Heart left ventricle (tissue), 13 donors: ENCODE measurements around the gene S100A3.

Source experiments
- CTCF ChIP-seq, 12 donors: fragments of 200-600 bp; sonication (generic) in 4 of 12; IDR thresholded peaks; one replicate each; pipeline versions ENCODE4 v1.5.0 to v1.8.0; 2018 to 2022; ENCODE audit warnings: antibody characterized with exemption in 12 of 12, mild to moderate bottlenecking in 5 of 12
- POLR2A ChIP-seq, 2 donors: fragments of 450-650 bp; IDR thresholded peaks; one replicate each; pipeline ENCODE4 v1.6.1; 2017; ENCODE audit warnings: antibody characterized with exemption in 2 of 2, mild to moderate bottlenecking in 2 of 2, moderate library complexity in 2 of 2
- donor health status: ischemic (EF 13 %, LVEDD 7.1; RV severe dilation, severe dysfunction).
- donor health status: DM: no; HTN: yes; CAD: no.
- donor health status: DM: no; HTN: no; CAD: no.
- donor health status: ischemic (EF 25% LVEDD 6.9; RV normal size, moderate dysfunction).
- donor health status: ischemic (EF 25% LVEDD 5.7; RV mildly dilated, moderate dysfunction).
- donor health status: ischemic (EF 35%, LVEDD 5.7; RV mildly dilated, moderate dysfunction).
- donor health status: nonischemic (EF 11% LVEDD 7.7; RV severe dilation, severe dysfunction).
- donor health status: DM: yes; HTN: yes; CAD: no.
- donor health status: PGD.
- donor health status: ischemic (EF 29% LVEDD 5.4; RV normal size, mild dysfunction).
- donor health status: nonischemic (EF 23%, LVEDD 6.1; RV moderate dilation, normal function).

- TF ChIP-seq CTCF (IDR thresholded peaks at IDR 0.05): no peak
- TF ChIP-seq POLR2A (IDR thresholded peaks at IDR 0.05): no peak
Measured at GRCh38 chr1:153527683-153528040, 21.4 kb downstream of the S100A3 start.
